GM12878 (cell line): ENCODE results near the gene ZNF350. TPM values are rescaled to one million over a fixed set of nuclear protein-coding genes. Genes with fewer than 3 reads are reported as not detected.

ENCODE experiments used
- ATAC-seq: fragments of 200-7000 bp; cut with Tn5 transposase; 3 replicates; pipeline ENCODE4 v1.9.1; 2020; ENCODE audit warnings: mild to moderate bottlenecking, moderate library complexity
- BruUV-seq: library from RNA; stranded (reverse); fragments of 400-500 nt; replicated peaks from 2 replicates; lab custom pipeline; 2021; lab: Mats Ljungman, UMichigan
- CTCF ChIA-PET: fragments of 300-600 bp; sonication (Branson Sonifier 250); formaldehyde crosslinking; extraction: SDS; loops from one replicate; lab custom pipeline; 2021; ENCODE audit warnings: inconsistent platforms; lab: Yijun Ruan, JAX
- POLR2A ChIA-PET: fragments of 350-600 bp; formaldehyde crosslinking; extraction: SDS; loops from one replicate; lab custom pipeline; 2021; ENCODE audit warnings: inconsistent platforms; lab: Charles Lee
- RAD21 ChIA-PET: fragments of 300-600 bp; sonication (Branson Sonifier 250); formaldehyde crosslinking; loops from one replicate; lab custom pipeline; 2023; ENCODE audit warnings: antibody characterized with exemption; ENCODE audit not compliant: unreplicated experiment; lab: Charles Lee
- SMC1A ChIA-PET: fragments of 300-600 bp; sonication (Branson Sonifier 250); formaldehyde crosslinking; loops from one replicate; lab custom pipeline; 2023; ENCODE audit not compliant: unreplicated experiment, uncharacterized antibody; lab: Charles Lee
- DNase-seq: peaks from one replicate; pipeline ENCODE4 v3.0.0-alpha.2; 2011; ENCODE audit warnings: low read depth, low spot score
- FAIRE-seq: peaks from 3 replicates; lab custom pipeline; 2011; peaks lifted over from hg19 to GRCh38; lab: Jason Lieb, UNC
- H2AFZ ChIP-seq: 2 replicates; pipeline ENCODE4 v1.6.0; 2011; ENCODE audit warnings: low read depth, low read length, control low read depth; ENCODE audit not compliant: control insufficient read depth
- H3K27ac ChIP-seq: 2 replicates; pipeline ENCODE4 v1.5.1; 2011; ENCODE audit warnings: control low read depth; ENCODE audit not compliant: control insufficient read depth, insufficient read depth
- H3K27me3 ChIP-seq, 2 experiments: replicated peaks in 1 of 2; 2 replicates each; pipeline versions ENCODE4 v1.6.0 to v1.6.1; 2011; ENCODE audit warnings: low read length in 1 of 2; ENCODE audit not compliant: control insufficient read depth in 2 of 2, insufficient read depth in 2 of 2
- H3K36me3 ChIP-seq, 2 experiments: 2 replicates each; pipeline ENCODE4 v1.5.1; 2011; ENCODE audit warnings: low read length in 1 of 2; ENCODE audit not compliant: control insufficient read depth in 2 of 2, insufficient read depth in 2 of 2
- H3K4me1 ChIP-seq: 2 replicates; pipeline ENCODE4 v1.6.1; 2011; ENCODE audit warnings: mild to moderate bottlenecking, low read length, moderate library complexity, mixed read lengths; ENCODE audit not compliant: control insufficient read depth, insufficient read depth
- H3K4me2 ChIP-seq: 2 replicates; pipeline ENCODE4 v1.6.0; 2011; ENCODE audit warnings: control low read depth; ENCODE audit not compliant: control insufficient read depth, insufficient read depth
- H3K4me3 ChIP-seq: fragments of 200-600 bp; sonication (generic); 2 replicates; pipeline ENCODE4 v1.5.1; 2016
- H3K79me2 ChIP-seq: 2 replicates; pipeline ENCODE4 v1.6.0; 2011; ENCODE audit warnings: low read length; ENCODE audit not compliant: control insufficient read depth, insufficient read depth
- H3K9ac ChIP-seq: 2 replicates; pipeline ENCODE4 v1.8.0; 2011; ENCODE audit warnings: low read length, control low read depth, mixed read lengths; ENCODE audit not compliant: control insufficient read depth, insufficient read depth
- H3K9me3 ChIP-seq: replicated peaks from 3 replicates; pipeline ENCODE4 v1.5.1; 2011; ENCODE audit warnings: mild to moderate bottlenecking, low read length; ENCODE audit not compliant: control insufficient read depth, insufficient read depth
- H4K20me1 ChIP-seq: 2 replicates; pipeline ENCODE4 v1.6.0; 2011; ENCODE audit not compliant: control insufficient read depth, insufficient read depth
- ASH2L ChIP-seq: fragments of 300-600, 200-600 bp; sonication (generic); IDR thresholded peaks from 2 replicates; pipeline ENCODE4 v1.6.1; 2017; ENCODE audit warnings: low read depth, mild to moderate bottlenecking, borderline replicate concordance
- BHLHE40 ChIP-seq, 2 experiments: fragments of 450-650 bp in 1 of 2; IDR thresholded peaks; 2 replicates each; pipeline ENCODE4 v1.6.1; 2011 to 2017; ENCODE audit warnings: low read depth in 2 of 2, borderline replicate concordance in 1 of 2, improper control_type of control experiment in 1 of 2, low read length in 1 of 2, mild to moderate bottlenecking in 1 of 2
- EP300 ChIP-seq, 2 experiments: fragments of 150-350 bp in 1 of 2; IDR thresholded peaks; 2 replicates each; pipeline ENCODE4 v1.6.1; 2011 to 2012; ENCODE audit warnings: low read depth in 2 of 2, low read length in 2 of 2, borderline replicate concordance in 1 of 2, improper control_type of control experiment in 1 of 2, inconsistent platforms in 1 of 2; ENCODE audit not compliant: control insufficient read depth in 1 of 2
- JUND ChIP-seq: IDR thresholded peaks from 2 replicates; pipeline ENCODE4 v1.6.1; 2012; ENCODE audit warnings: low read depth, mild to moderate bottlenecking, low read length, improper control_type of control experiment, moderate library complexity
- KLF5 ChIP-seq: fragments of 450-650 bp; IDR thresholded peaks from 2 replicates; pipeline ENCODE4 v1.6.1; 2014; ENCODE audit warnings: mild to moderate bottlenecking; ENCODE audit not compliant: partially characterized antibody
- NRF1 ChIP-seq: conservative IDR thresholded peaks from 2 replicates; pipeline ENCODE4 v1.6.1; 2011; ENCODE audit warnings: mild to moderate bottlenecking, low read depth, low read length, improper control_type of control experiment
- RAD21 ChIP-seq: IDR thresholded peaks from 2 replicates; pipeline ENCODE4 v1.6.1; 2011; ENCODE audit warnings: mild to moderate bottlenecking, low read depth, low read length, moderate library complexity; ENCODE audit not compliant: insufficient read depth
- RBBP5 ChIP-seq: fragments of 200-600 bp; sonication (generic); conservative IDR thresholded peaks from 2 replicates; pipeline ENCODE4 v1.6.1; 2016
- SIN3A ChIP-seq: IDR thresholded peaks from 2 replicates; pipeline ENCODE4 v1.6.1; 2012; ENCODE audit warnings: low read depth, low read length, improper control_type of control experiment
- SIX5 ChIP-seq: IDR thresholded peaks from 2 replicates; pipeline ENCODE4 v1.6.1; 2011; ENCODE audit warnings: mild to moderate bottlenecking, low read depth, low read length, moderate library complexity; ENCODE audit not compliant: severe bottlenecking
- SREBF1 ChIP-seq: IDR thresholded peaks from 2 replicates; pipeline ENCODE4 v1.6.1; 2012; ENCODE audit warnings: mild to moderate bottlenecking, low read length
- SREBF2 ChIP-seq: IDR thresholded peaks from 2 replicates; pipeline ENCODE4 v1.6.1; 2012; ENCODE audit warnings: mild to moderate bottlenecking, low read length
- TAF1 ChIP-seq: IDR thresholded peaks from 2 replicates; pipeline ENCODE4 v1.6.1; 2011; ENCODE audit warnings: mild to moderate bottlenecking, low read depth, low read length, borderline replicate concordance
- TCF7 ChIP-seq: IDR thresholded peaks from 2 replicates; pipeline ENCODE4 v1.6.1; 2014; ENCODE audit warnings: antibody characterized with exemption, borderline replicate concordance
- ZSCAN29 ChIP-seq: fragments of 450-650 bp; IDR thresholded peaks from 2 replicates; pipeline ENCODE4 v1.6.1; 2017; ENCODE audit warnings: mild to moderate bottlenecking, moderate library complexity
- WGBS: methylation state at CpG from one replicate; pipeline ENCODE4 v1.1.6; 2016; ENCODE audit warnings: low lambda C conversion rate; ENCODE audit not compliant: insufficient replicate concordance, insufficient coverage; ENCODE audit errors: missing lambda C conversion rate; 5-methylcytosine and 5-hydroxymethylcytosine counted together
- in situ Hi-C: fragments of 300-500 bp; cut with MboI; formaldehyde crosslinking; loops from 9 replicates; pipeline ENCODE4 v1.14.3; 2018; ENCODE audit warnings: mixed read lengths
- intact Hi-C: fragments of 100-400 bp; cut with micrococcal nuclease; formaldehyde crosslinking; loops from one replicate; pipeline ENCODE4 v1.14.2; 2022; ENCODE audit not compliant: unreplicated experiment
- polyA plus RNA-seq, 11 experiments: library from polyadenylated mRNA; depleted of rRNA in 4 of 11; unstranded in 6 of 11; stranded (reverse) in 5 of 11; fragments of >200 nt; fragmentation: Nextera tagmentation in 4 of 11; fragmentation: Illumina TruSeq in 1 of 11; extraction: Ambion mirVana in 4 of 11; extraction: Trizol in 1 of 11; gene quantifications; 1 replicate in 1 of 11; 2 replicates in 10 of 11; pipeline versions ENCODE4 v1.2.1 to v1.2.3, GENCODE V29; 2011 to 2016; ENCODE audit warnings: inconsistent platforms in 2 of 11, missing spikeins in 2 of 11, low read depth in 1 of 11
- total RNA-seq, 4 experiments: library from RNA; depleted of rRNA in 3 of 4; stranded (reverse); fragments of >200 nt in 3 of 4; fragmentation: Illumina TruSeq in 1 of 4; extraction: Trizol in 1 of 4; gene quantifications; 2 replicates each; pipeline versions ENCODE4 v1.2.1 to v1.2.3, GENCODE V29; 2013 to 2021
- TF ChIP-seq, protein P1 (sequence below): fragments of 450-650 bp; IDR thresholded peaks from 2 replicates; pipeline ENCODE4 v1.6.1; 2016; ENCODE audit warnings: mild to moderate bottlenecking
- TF ChIP-seq, protein P2 (sequence below): IDR thresholded peaks from 2 replicates; pipeline ENCODE4 v1.6.1; 2012; ENCODE audit warnings: low read depth, low read length, improper control_type of control experiment

ZNF350 gene
- total and polyA plus RNA-seq, 10 of the 15 experiments (the other 5 are each of a cell fraction or from before 2014, with no cell fraction given) = 6.4 to 11.8 (median 10.0) TPM

DNA sequence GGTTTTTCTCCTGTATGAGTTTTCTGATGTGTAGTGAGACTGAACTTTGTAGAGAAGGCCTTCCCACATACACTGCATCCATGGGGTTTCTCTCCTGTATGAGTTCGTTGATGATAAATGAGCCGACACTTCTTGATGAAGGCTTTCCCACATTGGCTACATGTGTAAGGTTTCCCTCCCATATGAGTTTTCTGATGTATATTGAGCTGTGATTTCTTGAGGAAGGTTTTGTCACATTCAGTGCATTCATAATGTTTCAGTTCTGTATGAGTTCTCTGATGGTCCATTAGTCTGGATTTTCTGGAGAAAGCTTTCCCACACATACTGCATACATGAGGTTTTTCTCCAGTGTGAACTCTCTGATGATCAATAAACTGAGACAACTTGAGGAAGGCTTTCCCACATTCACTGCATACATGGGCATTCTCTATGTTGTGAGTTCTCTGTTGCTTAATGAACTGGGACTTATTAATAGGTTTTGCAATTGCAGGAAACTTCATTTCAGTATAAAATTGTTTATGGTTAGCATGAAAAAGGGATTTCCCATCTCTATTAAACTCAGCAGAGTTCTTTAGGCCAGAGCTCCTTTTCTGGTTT, 7.5 kb upstream of the ZNF350 start (continued):
- no peak for TF ChIP-seq SIN3A
- TF ChIP-seq, protein P1, sequence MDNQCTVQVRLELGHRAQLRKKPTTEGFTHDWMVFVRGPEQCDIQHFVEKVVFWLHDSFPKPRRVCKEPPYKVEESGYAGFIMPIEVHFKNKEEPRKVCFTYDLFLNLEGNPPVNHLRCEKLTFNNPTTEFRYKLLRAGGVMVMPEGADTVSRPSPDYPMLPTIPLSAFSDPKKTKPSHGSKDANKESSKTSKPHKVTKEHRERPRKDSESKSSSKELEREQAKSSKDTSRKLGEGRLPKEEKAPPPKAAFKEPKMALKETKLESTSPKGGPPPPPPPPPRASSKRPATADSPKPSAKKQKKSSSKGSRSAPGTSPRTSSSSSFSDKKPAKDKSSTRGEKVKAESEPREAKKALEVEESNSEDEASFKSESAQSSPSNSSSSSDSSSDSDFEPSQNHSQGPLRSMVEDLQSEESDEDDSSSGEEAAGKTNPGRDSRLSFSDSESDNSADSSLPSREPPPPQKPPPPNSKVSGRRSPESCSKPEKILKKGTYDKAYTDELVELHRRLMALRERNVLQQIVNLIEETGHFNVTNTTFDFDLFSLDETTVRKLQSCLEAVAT = no peak
- TF ChIP-seq, all 136 proteins: peak for 3

DNA sequence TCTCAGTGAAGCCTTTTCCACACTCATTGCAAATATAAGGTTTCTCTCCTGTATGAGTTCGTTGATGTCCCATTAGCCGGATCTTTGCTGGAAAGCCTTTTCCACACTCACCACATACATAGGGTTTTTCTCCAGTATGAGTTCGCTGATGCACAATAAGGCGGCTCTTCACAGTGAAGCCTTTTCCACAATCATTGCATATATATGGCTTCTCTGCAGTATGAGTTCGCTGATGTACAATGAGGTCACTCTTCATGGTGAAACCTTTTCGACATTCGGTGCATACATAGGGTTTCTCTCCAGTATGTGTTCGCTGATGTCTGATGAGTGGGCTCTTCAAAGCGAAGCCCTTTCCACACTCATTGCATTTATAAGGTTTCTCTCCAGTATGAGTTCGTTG, 6.8 kb upstream of the ZNF350 start:
- no peak for TF ChIP-seq JUND
- no peak for TF ChIP-seq NRF1
- no peak for TF ChIP-seq KLF5
- TF ChIP-seq ZSCAN29 = no peak
- no peak for TF ChIP-seq ASH2L
- no peak for TF ChIP-seq SIX5
- no peak for TF ChIP-seq EP300 (IDR thresholded peaks at IDR 0.05; ENCODE audit: borderline replicate concordance in 1 of 2, control insufficient read depth in 1 of 2, low read depth in 2 of 2, low read length in 2 of 2)
- TF ChIP-seq TCF7 = no peak
- TF ChIP-seq BHLHE40 (IDR thresholded peaks at IDR 0.05; ENCODE audit: borderline replicate concordance in 1 of 2, low read depth in 2 of 2, low read length in 1 of 2) = no peak
- no peak for TF ChIP-seq SREBF2
- no peak for TF ChIP-seq RAD21
- TF ChIP-seq SREBF1 = no peak
- TF ChIP-seq, protein P2, sequence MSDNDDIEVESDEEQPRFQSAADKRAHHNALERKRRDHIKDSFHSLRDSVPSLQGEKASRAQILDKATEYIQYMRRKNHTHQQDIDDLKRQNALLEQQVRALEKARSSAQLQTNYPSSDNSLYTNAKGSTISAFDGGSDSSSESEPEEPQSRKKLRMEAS = no peak
- no peak for TF ChIP-seq RBBP5
- TF ChIP-seq TAF1 = no peak
- CTCF ChIA-PET = no interaction called here

More for the DNA sequence above, 6.8 kb upstream of the ZNF350 start:
- intact Hi-C loops = no loop called here
- no peak overlapping the region for H2AFZ ChIP-seq
- H3K4me3 ChIP-seq = no peak overlapping the region
- H3K36me3 ChIP-seq = peaks cover 0 to 5% of the 10 kb centered on the region in 2 experiments; a peak in 2 of 4 replicates
- ChIA-PET SMC1A (no interaction called here), POLR2A (no interaction called here), RAD21 (no interaction called here)
- no peaks in the 10 kb centered on the region for H3K27me3 ChIP-seq
- H3K4me1 ChIP-seq = no peaks in the 10 kb centered on the region
- H3K9ac ChIP-seq = no peak overlapping the region
- ATAC-seq = no peak
- H3K4me2 ChIP-seq = no peak overlapping the region
- DNase-seq = no peak
- in situ Hi-C loops = no loop called here
- H3K9me3 ChIP-seq = peaks cover 43% of the 10 kb centered on the region
- H3K27ac ChIP-seq = no peak overlapping the region
- WGBS = 84% methylated on average over 10 of the region's 10 CpGs
- no TSS peak for BruUV-seq
- H3K79me2 ChIP-seq = no peaks in the 10 kb centered on the region
- H4K20me1 ChIP-seq = no peaks in the 10 kb centered on the region
- FAIRE-seq = no peak
